ENCODE measurements around the gene PIK3CG. TPM values are rescaled to one million over a fixed set of nuclear protein-coding genes. Genes with fewer than 3 reads are reported as not detected.

PIK3CG gene
- total RNA-seq, 1 experiment from 2014 or later, result 0.13 TPM

- H3K27ac ChIP-seq (ENCODE audit: low read length), result no peak overlapping the region
- H3K36me3 ChIP-seq (ENCODE audit: control insufficient read depth, insufficient read depth, low read length), result no peaks in the 10 kb centered on the region
- DNase-seq (ENCODE audit: low read depth, low spot score), result no peak
- ChIA-PET POLR2A (no interaction called here), CTCF (no interaction called here)
- no peaks in the 10 kb centered on the region; the same call in 1 of the 2 replicates for H3K27me3 ChIP-seq (ENCODE audit: control insufficient read depth, insufficient read depth, low read length)
- intact Hi-C loops (cut with micrococcal nuclease; ENCODE audit: unreplicated experiment), result no loop called here
- H3K4me3 ChIP-seq (ENCODE audit: low read depth in 2 of 2, low read length in 2 of 2), result no peak overlapping the region
- ATAC-seq, result no peak
- in situ Hi-C loops (cut with HindIII; ENCODE audit: low pct_unique_long_range_greater_than_20kb, low sequenced_read_pairs), result no loop called here
- TF ChIP-seq CTCF (IDR thresholded peaks at IDR 0.05) (no peak), TCF7L2 (IDR thresholded peaks at IDR 0.05; ENCODE audit: low read depth, low read length) (no peak), POLR2AphosphoS5 (IDR thresholded peaks at IDR 0.05; ENCODE audit: low read depth, low read length) (no peak), SIN3A (IDR thresholded peaks at IDR 0.05; ENCODE audit: borderline replicate concordance, insufficient read depth, low read depth, low read length) (no peak)
- TF ChIP-seq, protein P1, sequence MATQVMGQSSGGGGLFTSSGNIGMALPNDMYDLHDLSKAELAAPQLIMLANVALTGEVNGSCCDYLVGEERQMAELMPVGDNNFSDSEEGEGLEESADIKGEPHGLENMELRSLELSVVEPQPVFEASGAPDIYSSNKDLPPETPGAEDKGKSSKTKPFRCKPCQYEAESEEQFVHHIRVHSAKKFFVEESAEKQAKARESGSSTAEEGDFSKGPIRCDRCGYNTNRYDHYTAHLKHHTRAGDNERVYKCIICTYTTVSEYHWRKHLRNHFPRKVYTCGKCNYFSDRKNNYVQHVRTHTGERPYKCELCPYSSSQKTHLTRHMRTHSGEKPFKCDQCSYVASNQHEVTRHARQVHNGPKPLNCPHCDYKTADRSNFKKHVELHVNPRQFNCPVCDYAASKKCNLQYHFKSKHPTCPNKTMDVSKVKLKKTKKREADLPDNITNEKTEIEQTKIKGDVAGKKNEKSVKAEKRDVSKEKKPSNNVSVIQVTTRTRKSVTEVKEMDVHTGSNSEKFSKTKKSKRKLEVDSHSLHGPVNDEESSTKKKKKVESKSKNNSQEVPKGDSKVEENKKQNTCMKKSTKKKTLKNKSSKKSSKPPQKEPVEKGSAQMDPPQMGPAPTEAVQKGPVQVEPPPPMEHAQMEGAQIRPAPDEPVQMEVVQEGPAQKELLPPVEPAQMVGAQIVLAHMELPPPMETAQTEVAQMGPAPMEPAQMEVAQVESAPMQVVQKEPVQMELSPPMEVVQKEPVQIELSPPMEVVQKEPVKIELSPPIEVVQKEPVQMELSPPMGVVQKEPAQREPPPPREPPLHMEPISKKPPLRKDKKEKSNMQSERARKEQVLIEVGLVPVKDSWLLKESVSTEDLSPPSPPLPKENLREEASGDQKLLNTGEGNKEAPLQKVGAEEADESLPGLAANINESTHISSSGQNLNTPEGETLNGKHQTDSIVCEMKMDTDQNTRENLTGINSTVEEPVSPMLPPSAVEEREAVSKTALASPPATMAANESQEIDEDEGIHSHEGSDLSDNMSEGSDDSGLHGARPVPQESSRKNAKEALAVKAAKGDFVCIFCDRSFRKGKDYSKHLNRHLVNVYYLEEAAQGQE (IDR thresholded peaks at IDR 0.05; ENCODE audit: insufficient read depth in 1 of 2, low read depth in 2 of 2, low read length in 1 of 2), result no peak
- no peaks in the 10 kb centered on the region for H3K9me3 ChIP-seq (ENCODE audit: control insufficient read depth, insufficient read depth, low read depth, low read length)
- H3K4me1 ChIP-seq (ENCODE audit: control insufficient read depth, insufficient read depth, low read length), result no peaks in the 10 kb centered on the region
- BruUV-seq (replicated peaks), result no TSS peak
Measured at GRCh38 chr7:106853250-106853908, 11.7 kb upstream of the PIK3CG start.

GRCh38 chr7:106855540-106856132 is 9.4 kb upstream of the PIK3CG start:
- in situ Hi-C loops (cut with HindIII; ENCODE audit: low pct_unique_long_range_greater_than_20kb, low sequenced_read_pairs), result no loop called here
- ATAC-seq, result no peak

More at GRCh38 chr7:106855540-106856132, 9.4 kb upstream of the PIK3CG start:
- BruUV-seq (replicated peaks), result no TSS peak
- intact Hi-C loops (cut with micrococcal nuclease; ENCODE audit: unreplicated experiment), result no loop called here
- no peak for DNase-seq (ENCODE audit: low read depth, low spot score)
- Histone ChIP-seq H3K27me3 (ENCODE audit: control insufficient read depth, insufficient read depth, low read length) (no peaks in the 10 kb centered on the region; the same call in 1 of the 2 replicates), H3K4me1 (ENCODE audit: control insufficient read depth, insufficient read depth, low read length) (no peaks in the 10 kb centered on the region), H3K36me3 (ENCODE audit: control insufficient read depth, insufficient read depth, low read length) (no peaks in the 10 kb centered on the region), H3K27ac (ENCODE audit: low read length) (no peak overlapping the region), H3K9me3 (ENCODE audit: control insufficient read depth, insufficient read depth, low read depth, low read length) (no peaks in the 10 kb centered on the region), H3K4me3 (ENCODE audit: low read depth in 2 of 2, low read length in 2 of 2) (no peak overlapping the region)
- ChIA-PET CTCF (interaction anchor here (0.6 kb wide), 1 partner anchor 15 kb away, joined by 3 read pairs; no protein-coding TSS in a partner anchor), POLR2A (no interaction called here)
- TF ChIP-seq, protein P1 (IDR thresholded peaks at IDR 0.05; ENCODE audit: insufficient read depth in 1 of 2, low read depth in 2 of 2, low read length in 1 of 2), result no peak
- TF ChIP-seq TCF7L2 (IDR thresholded peaks at IDR 0.05; ENCODE audit: low read depth, low read length), result no peak
- TF ChIP-seq POLR2AphosphoS5 (IDR thresholded peaks at IDR 0.05; ENCODE audit: low read depth, low read length), result no peak
- TF ChIP-seq CTCF (IDR thresholded peaks at IDR 0.05), result no peak
- TF ChIP-seq SIN3A (IDR thresholded peaks at IDR 0.05; ENCODE audit: borderline replicate concordance, insufficient read depth, low read depth, low read length), result no peak
